NCI-H187 treated with DMSO at 0.1 percent for 48 hours (cell line): ENCODE measurements around the gene TIE1.

Experiments
- DNase-seq: peaks from one replicate; lab custom pipeline; 2025; lab: John Stamatoyannopoulos, UW

Gene TIE1

DNA sequence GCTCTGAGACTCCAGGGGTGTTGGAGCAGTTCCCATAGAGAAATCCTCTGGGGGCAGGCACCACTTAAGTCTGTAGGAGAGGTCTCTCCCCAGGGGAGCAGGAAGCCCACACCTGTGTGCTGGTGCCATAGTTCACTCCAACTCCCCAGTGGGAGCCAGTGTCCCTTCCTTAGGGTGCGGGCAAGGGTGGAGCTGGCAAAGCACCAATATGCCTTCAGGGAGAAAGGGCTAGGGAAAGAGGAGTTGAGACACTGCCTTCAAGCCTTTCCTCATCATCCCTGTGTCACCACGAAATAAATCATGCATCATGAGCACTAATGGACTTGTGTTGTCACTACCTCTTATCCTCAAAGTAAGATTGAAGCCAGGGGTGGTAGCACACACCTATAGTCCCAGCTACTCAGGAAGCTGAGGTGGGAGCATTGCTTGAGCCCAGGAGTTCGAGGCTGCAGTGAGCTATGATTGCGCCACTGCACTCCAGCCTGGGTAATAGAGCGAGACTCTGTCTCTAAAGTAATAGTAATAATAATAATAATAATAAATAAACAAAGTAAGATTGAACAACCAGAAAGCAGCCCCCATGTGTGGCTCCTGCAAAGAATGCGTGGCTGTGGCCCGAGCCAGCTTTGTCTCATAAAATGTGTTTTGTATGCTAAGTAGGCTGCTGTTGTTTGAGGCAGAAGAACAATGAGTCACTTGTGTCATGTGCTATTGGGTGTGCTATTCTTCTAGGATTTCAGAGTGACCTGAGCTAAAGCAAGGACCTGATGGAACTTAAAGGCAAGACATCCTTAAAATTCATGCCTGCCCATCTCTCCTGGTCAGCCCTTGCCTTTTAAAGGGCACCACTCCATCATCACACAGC, 6.7 kb upstream of the TIE1 start:
- DNase-seq, result no peak

- DNase-seq, result no peak
These were observed 6.0 kb upstream of the TIE1 start for GRCh38 chr1:43294761-43295160.

GRCh38 chr1:43296207-43296606, 4.6 kb upstream of the TIE1 start:
- no peak for DNase-seq

DNA sequence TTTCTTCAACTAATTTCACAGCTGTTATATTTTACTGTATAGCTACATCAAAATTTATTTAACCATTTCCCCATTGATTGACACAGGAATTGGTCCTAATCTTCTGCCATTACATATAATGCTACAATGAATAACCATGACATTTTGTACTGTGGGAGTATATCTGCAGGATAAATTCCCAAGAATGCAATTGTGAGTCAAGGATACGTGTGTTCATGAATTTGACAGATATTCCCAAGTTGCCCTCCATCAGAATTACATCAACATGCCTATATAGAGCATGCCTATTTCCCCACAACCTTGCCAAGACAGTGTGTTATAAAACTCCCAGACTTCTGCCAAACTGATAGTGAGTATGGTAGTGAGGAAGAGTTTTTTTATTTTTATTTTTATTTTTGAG, 2.7 kb upstream of the TIE1 start:
- DNase-seq, result no peak

GRCh38 chr1:43299101-43299500, 1.7 kb upstream of the TIE1 start:
- no peak for DNase-seq

DNA sequence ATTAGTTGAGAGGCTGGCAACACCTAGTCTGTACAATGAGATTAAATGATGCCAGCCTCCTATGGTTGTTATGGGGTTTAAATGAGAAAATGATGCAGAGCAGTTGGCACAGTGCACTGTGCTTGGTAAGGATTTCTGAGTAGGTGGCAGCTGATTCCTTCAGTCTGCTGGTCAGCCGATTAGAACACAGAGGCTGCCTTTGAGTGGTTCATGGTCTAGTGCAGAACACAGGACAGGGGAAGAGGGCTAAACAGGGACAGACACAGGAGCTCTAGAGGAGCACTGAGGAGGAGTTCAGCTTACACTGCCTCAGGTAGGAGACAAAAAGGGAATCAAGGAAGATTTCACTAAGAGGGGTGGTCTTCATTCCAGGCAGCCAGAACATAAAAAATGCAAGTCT, 1.4 kb downstream of the TIE1 start:
- DNase-seq, result no peak

- no peak for DNase-seq
These were observed 2.1 kb downstream of the TIE1 start for GRCh38 chr1:43302721-43303470.

DNA sequence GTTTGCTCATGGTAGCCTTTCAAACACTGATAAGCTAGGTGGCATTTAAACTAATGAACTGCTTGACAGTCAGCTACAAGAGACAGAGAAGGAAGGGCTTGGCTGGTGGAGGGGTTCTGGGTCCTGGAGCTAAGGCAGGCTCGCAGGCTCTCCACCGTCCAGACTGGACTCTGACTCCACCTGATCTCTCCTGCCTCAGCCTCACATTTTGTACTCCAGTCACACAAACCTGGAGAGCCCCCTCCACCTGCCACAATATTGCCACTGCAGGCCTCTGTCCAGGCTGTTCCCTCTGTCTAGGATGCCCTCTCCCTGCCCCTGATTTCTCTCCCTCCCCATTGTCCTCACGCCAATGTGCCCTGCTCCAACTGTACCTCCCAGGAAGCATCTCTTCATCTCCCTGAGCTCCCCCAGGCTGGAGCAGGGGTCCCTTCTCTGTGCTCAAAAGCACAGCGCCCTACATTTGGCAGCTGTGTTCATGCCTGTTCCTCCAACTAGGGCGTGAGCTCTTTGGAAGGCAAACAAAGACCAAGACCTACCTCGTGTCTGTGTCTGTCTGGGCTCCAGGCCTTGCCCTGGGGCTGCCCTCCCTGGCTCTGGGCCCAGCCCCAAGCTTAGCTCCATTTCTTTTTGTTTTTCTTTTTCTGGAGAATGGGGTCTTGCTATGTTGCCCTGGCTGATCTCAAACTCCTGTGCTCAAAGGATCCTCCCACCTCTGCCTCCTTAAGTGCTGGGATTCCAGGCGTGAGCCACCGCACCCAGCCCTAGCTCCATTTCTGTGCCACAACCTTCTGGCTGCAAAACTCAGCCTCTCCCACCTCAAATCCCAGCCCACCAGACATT, 2.9 kb downstream of the TIE1 start:
- DNase-seq, result no peak

GRCh38 chr1:43304314-43304681, 3.5 kb downstream of the TIE1 start:
- DNase-seq, result no peak

GRCh38 chr1:43304771-43305300, 4.1 kb downstream of the TIE1 start:
- DNase-seq, result no peak

GRCh38 chr1:43305461-43305860, 4.7 kb downstream of the TIE1 start:
- DNase-seq, result no peak

- no peak for DNase-seq
These were observed 5.3 kb downstream of the TIE1 start for GRCh38 chr1:43305926-43306687.

DNA sequence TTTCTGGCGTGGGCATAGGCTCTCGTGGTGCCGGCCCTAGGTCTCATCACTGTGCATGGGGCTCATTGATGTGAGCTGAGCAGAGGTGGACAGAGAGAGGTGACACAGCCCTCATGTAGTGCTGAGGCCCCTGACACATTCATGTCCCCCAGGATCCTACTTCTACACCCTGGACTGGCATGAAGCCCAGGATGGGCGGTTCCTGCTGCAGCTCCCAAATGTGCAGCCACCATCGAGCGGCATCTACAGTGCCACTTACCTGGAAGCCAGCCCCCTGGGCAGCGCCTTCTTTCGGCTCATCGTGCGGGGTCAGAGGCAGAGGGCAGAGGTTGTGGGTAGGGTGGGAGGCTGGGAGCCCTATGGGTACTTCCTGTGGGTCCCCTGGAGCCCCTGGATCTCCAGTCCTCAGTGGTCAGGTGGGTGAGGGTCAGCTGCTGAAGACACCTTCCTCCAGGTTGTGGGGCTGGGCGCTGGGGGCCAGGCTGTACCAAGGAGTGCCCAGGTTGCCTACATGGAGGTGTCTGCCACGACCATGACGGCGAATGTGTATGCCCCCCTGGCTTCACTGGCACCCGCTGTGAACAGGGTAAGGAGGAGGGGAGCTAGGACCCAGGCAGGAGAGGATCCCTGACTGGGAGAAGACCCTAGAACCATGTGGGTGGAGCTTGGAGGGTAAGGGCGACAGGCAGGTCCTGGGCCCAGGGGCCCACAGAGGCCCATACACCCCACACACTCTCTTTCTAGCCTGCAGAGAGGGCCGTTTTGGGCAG, 6.1 kb downstream of the TIE1 start:
- no peak for DNase-seq

DNA sequence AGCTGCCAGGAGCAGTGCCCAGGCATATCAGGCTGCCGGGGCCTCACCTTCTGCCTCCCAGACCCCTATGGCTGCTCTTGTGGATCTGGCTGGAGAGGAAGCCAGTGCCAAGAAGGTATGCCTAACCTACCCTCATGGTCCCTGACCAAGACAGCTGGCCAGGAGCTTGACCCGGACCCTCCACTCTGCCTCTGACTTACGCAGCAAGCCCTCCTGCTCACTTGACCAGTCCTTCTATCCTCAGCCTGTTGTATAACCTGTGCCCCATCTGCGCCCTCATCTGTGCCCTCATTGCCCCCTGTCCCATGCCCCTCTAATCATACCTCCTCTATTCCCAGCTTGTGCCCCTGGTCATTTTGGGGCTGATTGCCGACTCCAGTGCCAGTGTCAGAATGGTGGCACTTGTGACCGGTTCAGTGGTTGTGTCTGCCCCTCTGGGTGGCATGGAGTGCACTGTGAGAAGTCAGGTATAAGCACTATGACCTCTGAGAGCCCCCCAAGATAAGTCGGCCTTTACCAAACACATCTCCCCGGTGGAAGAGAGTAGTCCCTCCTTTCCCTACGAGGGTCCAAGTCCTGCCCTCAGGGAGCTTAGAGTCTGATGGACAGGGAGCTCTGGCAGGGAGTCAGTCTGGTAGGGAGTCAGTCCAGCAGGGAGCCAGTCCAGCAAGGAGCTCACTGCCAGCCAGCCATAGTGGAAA, 6.8 kb downstream of the TIE1 start:
- DNase-seq, result no peak

- no peak for DNase-seq
These were observed 8.0 kb downstream of the TIE1 start for GRCh38 chr1:43308635-43309404.

- DNase-seq, result no peak
These were observed 8.7 kb downstream of the TIE1 start for GRCh38 chr1:43309405-43310025.

DNA sequence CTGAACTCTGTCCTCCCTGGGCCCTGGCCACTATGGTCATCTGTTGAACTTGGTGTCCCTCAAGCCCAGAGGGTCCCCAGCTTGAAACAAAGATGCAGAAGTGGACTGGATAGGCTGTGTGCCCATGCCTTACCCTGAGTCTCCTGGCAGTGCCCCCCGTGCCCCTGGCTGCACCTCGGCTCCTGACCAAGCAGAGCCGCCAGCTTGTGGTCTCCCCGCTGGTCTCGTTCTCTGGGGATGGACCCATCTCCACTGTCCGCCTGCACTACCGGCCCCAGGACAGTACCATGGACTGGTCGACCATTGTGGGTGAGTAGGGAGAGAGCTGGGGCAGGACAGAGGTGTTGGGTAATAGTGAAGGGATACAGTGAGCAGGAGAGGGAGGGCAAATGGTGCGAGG, 10.7 kb downstream of the TIE1 start:
- DNase-seq, result no peak

- no peak for DNase-seq
These were observed 11.4 kb downstream of the TIE1 start for GRCh38 chr1:43312212-43312623.
